ENCODE data around the gene ERVH48-1.

DNA sequence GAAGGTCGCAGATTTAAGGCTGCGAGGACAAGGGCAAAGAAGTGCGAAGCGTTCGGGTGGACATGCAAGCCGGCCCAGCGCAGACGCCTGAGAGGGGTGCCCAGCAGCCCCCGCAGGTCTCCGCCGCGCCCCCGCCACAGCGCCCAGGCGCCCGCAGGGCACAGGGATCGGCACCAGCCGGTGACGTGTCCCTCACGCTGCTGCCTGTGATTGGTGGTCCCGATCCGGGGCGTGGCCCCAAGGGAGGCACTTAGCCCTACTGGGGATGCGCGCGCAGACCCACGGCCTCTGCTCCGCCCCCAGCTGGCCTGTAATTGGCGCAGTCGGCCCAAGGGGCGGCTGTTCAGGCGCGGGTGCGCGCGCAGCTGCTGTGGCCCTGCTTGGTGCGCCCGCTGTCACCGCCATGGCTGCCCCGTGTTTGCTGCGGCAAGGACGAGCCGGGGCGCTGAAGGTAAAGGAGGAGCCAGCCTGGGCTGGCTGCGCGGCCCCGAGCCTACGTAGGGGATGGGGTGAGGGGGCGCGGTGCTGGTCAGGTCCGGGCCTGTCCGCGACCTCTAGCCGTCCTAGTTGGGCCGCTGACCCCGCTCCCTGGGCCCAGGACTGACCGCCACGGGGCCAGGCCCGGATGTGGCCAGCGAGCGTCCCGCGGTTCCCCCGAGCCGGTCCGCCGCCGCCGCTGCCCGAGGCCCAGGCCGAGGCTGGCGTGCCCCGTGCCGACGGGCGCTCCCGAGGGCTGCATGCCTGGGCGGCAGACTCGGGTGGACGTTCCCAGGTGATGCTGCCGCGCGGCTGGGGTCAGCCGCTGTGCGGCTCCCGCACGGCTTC is 32.3 kb downstream of the ERVH48-1 start, which contains the start of gene NDUFV3:
- TF ChIP-seq EZH2 (IDR thresholded peaks at IDR 0.05; ENCODE audit: borderline replicate concordance) (no peak), EZH2phosphoT487 (IDR thresholded peaks at IDR 0.05; ENCODE audit: low read depth, severe bottlenecking, unreplicated experiment) (no peak)
- TF ChIP-seq, protein P1, sequence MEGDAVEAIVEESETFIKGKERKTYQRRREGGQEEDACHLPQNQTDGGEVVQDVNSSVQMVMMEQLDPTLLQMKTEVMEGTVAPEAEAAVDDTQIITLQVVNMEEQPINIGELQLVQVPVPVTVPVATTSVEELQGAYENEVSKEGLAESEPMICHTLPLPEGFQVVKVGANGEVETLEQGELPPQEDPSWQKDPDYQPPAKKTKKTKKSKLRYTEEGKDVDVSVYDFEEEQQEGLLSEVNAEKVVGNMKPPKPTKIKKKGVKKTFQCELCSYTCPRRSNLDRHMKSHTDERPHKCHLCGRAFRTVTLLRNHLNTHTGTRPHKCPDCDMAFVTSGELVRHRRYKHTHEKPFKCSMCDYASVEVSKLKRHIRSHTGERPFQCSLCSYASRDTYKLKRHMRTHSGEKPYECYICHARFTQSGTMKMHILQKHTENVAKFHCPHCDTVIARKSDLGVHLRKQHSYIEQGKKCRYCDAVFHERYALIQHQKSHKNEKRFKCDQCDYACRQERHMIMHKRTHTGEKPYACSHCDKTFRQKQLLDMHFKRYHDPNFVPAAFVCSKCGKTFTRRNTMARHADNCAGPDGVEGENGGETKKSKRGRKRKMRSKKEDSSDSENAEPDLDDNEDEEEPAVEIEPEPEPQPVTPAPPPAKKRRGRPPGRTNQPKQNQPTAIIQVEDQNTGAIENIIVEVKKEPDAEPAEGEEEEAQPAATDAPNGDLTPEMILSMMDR (IDR thresholded peaks at IDR 0.05; ENCODE audit: poor library complexity), result no peak

Measured in hepatocyte (in vitro differentiated cells).